Ecto neural progenitor cell (in vitro differentiated cells): ENCODE results near the gene CRB2.

Experiments
- DNase-seq: peaks from one replicate; pipeline ENCODE4 v3.0.0-alpha.2; 2018; ENCODE audit warnings: low spot score

Gene CRB2

GRCh38 chr9:123421801-123422455 lies 65.9 kb downstream of the CRB2 start:
- no peak for DNase-seq

GRCh38 chr9:123422635-123423310 lies 66.8 kb downstream of the CRB2 start:
- DNase-seq = no peak

DNA sequence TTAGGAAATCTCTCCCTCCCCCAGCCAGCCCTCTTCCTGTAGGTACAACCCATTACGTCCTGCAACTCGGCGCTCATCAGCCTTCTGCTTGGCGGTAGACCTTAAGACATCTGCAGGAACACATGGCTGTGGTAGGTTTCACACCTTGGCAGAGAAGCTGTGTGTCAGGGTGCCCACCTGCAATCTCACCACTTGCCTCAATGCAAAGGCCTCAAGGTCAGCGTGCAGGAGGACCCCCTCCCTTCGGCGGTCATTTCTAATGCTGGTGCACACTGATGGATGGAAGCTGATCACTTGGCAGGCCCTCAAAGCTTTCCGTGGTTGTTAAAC lies 67.3 kb downstream of the CRB2 start:
- no peak for DNase-seq

DNA sequence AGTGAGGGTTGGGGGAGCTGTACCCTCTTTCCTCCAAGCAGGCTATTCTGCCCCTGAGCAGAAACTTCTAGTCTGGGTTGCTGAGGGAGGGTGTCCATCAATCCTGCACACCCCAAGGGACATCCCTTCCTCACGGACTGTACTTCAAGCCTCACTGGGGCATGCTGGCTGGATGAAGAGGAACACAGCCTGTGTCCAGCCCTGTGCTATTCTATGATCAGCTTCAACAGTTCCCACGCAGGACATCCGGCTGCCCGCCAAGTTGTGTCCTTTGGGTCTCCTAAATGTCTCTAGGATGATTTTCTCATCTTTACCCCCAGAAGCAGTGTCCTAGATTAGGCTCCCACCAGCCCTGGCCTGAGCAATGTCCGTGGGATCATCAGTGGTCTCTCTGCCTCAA lies 68.1 kb downstream of the CRB2 start:
- DNase-seq = no peak

- no peak for DNase-seq
Observed at GRCh38 chr9:123424552-123425225, 68.7 kb downstream of the CRB2 start.

- no peak for DNase-seq
Observed at GRCh38 chr9:123425261-123425821, 69.3 kb downstream of the CRB2 start.

- no peak for DNase-seq
Observed at GRCh38 chr9:123425836-123426365, 69.9 kb downstream of the CRB2 start.

DNA sequence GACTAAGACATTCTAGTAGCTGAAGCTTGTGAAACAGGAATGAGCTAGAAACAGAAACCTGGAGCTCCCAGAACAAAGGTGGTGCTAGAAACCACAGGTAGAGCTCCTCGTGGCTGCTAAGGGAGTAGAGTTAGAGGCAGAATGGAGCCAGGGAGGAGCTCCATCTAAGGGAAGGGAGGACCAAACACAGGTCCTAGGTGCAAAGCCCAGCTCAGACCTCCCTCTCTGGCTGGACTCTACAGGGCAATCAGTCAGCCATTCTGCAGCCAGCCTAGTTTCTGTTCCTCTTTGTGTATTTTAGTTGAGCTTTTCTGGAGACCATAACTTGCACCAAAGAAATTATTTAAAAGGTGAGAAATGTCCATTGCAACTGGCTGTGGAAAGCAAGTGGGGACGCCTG lies 70.4 kb downstream of the CRB2 start:
- DNase-seq = no peak
